ENCODE measurements around the gene LRRN1.
A peak's percentile ranks its signal among the peaks of the same experiment; 100 is the strongest.

The LRRN1 gene

GRCh38 chr3:3799173-3800079 lies at the start of gene LRRN1:
TSS of gene LRRN1 (plus strand) at chr3:3799431. CDS start at chr3:3844642, 45,211 bp downstream.
- DNase-seq, result peak; percentile 87

- no peak for DNase-seq
Observed at GRCh38 chr3:3753416-3753815, 45.8 kb upstream of the LRRN1 start.

- DNase-seq, result no peak
Observed at GRCh38 chr3:3765661-3766060, 33.6 kb upstream of the LRRN1 start.

GRCh38 chr3:3766140-3766539 lies 33.1 kb upstream of the LRRN1 start:
- DNase-seq, result no peak

- peak; percentile 27 for DNase-seq
Observed at GRCh38 chr3:3771094-3771493, 28.1 kb upstream of the LRRN1 start.

GRCh38 chr3:3771567-3771966 lies 27.7 kb upstream of the LRRN1 start:
- DNase-seq, result peak; percentile 28

- no peak for DNase-seq
Observed at GRCh38 chr3:3772338-3772737, 26.9 kb upstream of the LRRN1 start.

GRCh38 chr3:3772920-3773319 lies 26.3 kb upstream of the LRRN1 start:
- no peak for DNase-seq

GRCh38 chr3:3776607-3777006 lies 22.6 kb upstream of the LRRN1 start:
- DNase-seq, result no peak

- no peak for DNase-seq
Observed at GRCh38 chr3:3778216-3778615, 21.0 kb upstream of the LRRN1 start.

GRCh38 chr3:3778641-3779270 lies 20.5 kb upstream of the LRRN1 start:
- no peak for DNase-seq

GRCh38 chr3:3782457-3782856 lies 16.8 kb upstream of the LRRN1 start:
- no peak for DNase-seq

- DNase-seq, result peak; percentile 44
Observed at GRCh38 chr3:3783210-3783609, 16.0 kb upstream of the LRRN1 start.

- DNase-seq, result peak; percentile 27
Observed at GRCh38 chr3:3783696-3784095, 15.5 kb upstream of the LRRN1 start.

- no peak for DNase-seq
Observed at GRCh38 chr3:3792391-3792790, 6.8 kb upstream of the LRRN1 start.

- DNase-seq, result peak; percentile 61
Observed at GRCh38 chr3:3798631-3799113, 559 bp upstream of the LRRN1 start.

- peak; percentile 55 for DNase-seq
Observed at GRCh38 chr3:3800080-3800455, 837 bp downstream of the LRRN1 start.

- DNase-seq, result peak; percentile 50
Observed at GRCh38 chr3:3800685-3801493, 1.7 kb downstream of the LRRN1 start.

- no peak for DNase-seq
Observed at GRCh38 chr3:3801494-3801841, 2.2 kb downstream of the LRRN1 start.

GRCh38 chr3:3802046-3802445 lies 2.8 kb downstream of the LRRN1 start:
- DNase-seq, result no peak

- no peak for DNase-seq
Observed at GRCh38 chr3:3804560-3804959, 5.3 kb downstream of the LRRN1 start.

GRCh38 chr3:3806092-3806491 lies 6.9 kb downstream of the LRRN1 start:
- DNase-seq, result no peak

GRCh38 chr3:3806856-3807255 lies 7.6 kb downstream of the LRRN1 start:
- DNase-seq, result no peak

Data from femur (tissue), 1 donor.